Natural killer cell (primary cell): Measurements from ENCODE around the gene ZNF263. TPM values are rescaled to one million over a fixed set of nuclear protein-coding genes. Genes with fewer than 3 reads are reported as not detected.

Experiments used
- ATAC-seq, 3 donors: fragments of 150-1000 bp in 2 of 3; fragments of 200-7000 bp in 1 of 3; cut with Tn5 transposase; 1 replicate in 1 of 3; 2 replicates in 2 of 3; pipeline ENCODE4 v1.10.0; 2021; ENCODE audit warnings: mild to moderate bottlenecking in 2 of 3, moderate library complexity in 2 of 3
- DNase-seq, 2 donors: peaks; one replicate each; pipeline versions ENCODE4 v3.0.0 to v3.0.0-alpha.2; 2013 to 2021; ENCODE audit warnings: mixed read lengths in 1 of 2
- H3K27ac ChIP-seq: one replicate; pipeline ENCODE4 v1.5.1; 2013; ENCODE audit warnings: mild to moderate bottlenecking, low read length
- H3K27me3 ChIP-seq: one replicate; pipeline ENCODE4 v1.6.1; 2013; ENCODE audit warnings: low read length; ENCODE audit not compliant: control insufficient read depth, insufficient read depth
- H3K36me3 ChIP-seq: one replicate; pipeline ENCODE4 v1.6.1; 2013; ENCODE audit warnings: low read length; ENCODE audit not compliant: control insufficient read depth, insufficient read depth
- H3K4me1 ChIP-seq: one replicate; pipeline ENCODE4 v1.6.1; 2013; ENCODE audit warnings: low read length; ENCODE audit not compliant: control insufficient read depth, insufficient read depth
- H3K4me3 ChIP-seq: one replicate; pipeline ENCODE4 v1.5.1; 2013; ENCODE audit warnings: low read length
- H3K9me3 ChIP-seq: one replicate; pipeline ENCODE4 v1.6.1; 2013; ENCODE audit warnings: low read length; ENCODE audit not compliant: control insufficient read depth, insufficient read depth
- H3K27ac Mint-ChIP-seq, 2 donors: one replicate each; pipeline ENCODE4 v1.8.0; 2022; ENCODE audit warnings: mild to moderate bottlenecking in 2 of 2, mixed read lengths in 2 of 2, moderate library complexity in 1 of 2
- H3K27me3 Mint-ChIP-seq, 2 donors: one replicate each; pipeline ENCODE4 v1.8.0; 2022; ENCODE audit warnings: low read depth in 2 of 2, mixed read lengths in 2 of 2
- H3K36me3 Mint-ChIP-seq: one replicate; pipeline ENCODE4 v1.8.0; 2022; ENCODE audit warnings: mixed read lengths
- H3K4me1 Mint-ChIP-seq, 2 donors: one replicate each; pipeline ENCODE4 v1.8.0; 2022; ENCODE audit warnings: mixed read lengths in 2 of 2
- H3K4me3 Mint-ChIP-seq: one replicate; pipeline ENCODE4 v1.8.0; 2022; ENCODE audit warnings: mild to moderate bottlenecking, moderate library complexity, mixed read lengths
- H3K9me3 Mint-ChIP-seq, 2 donors: one replicate each; pipeline ENCODE4 v1.8.0; 2022; ENCODE audit warnings: mixed read lengths in 2 of 2
- WGBS: methylation state at CpG from one replicate; pipeline ENCODE4 v1.1.7; 2013; ENCODE audit warnings: missing lambda C conversion rate; ENCODE audit not compliant: insufficient coverage; 5-methylcytosine and 5-hydroxymethylcytosine counted together
- intact Hi-C: fragments of 100-400 bp; cut with micrococcal nuclease; formaldehyde crosslinking; loops from one replicate; pipeline ENCODE4 v1.14.2; 2022
- total RNA-seq, 4 donors: library from RNA; stranded (reverse); fragments of 120-200 nt in 1 of 4; gene quantifications; one replicate each; pipeline versions ENCODE4 v1.2.3 to v1.2.4, GENCODE V29; 2013 to 2022
- TF ChIP-seq, protein P1 (sequence below): fragments of 200-600 bp; IDR thresholded peaks from one replicate; pipeline ENCODE4 v1.8.0; 2022; ENCODE audit warnings: antibody characterized with exemption

The ZNF263 gene
- total RNA-seq, 3 donors from 2014 or later (not counting 1 experiment from before 2014, with no cell fraction given) = 25.7 to 38.8 (median 28.1) TPM

GRCh38 chr16:3305109-3306068, 22.1 kb downstream of the ZNF263 start, which contains the start of the genes TIGD7 and ZNF75A:
Gene TIGD7, minus strand, starts transcription at chr16:3305430. Its CDS starts 4,816 bp downstream, at chr16:3300614.
Gene ZNF75A, plus strand, starts transcription at chr16:3305497. Its CDS starts 2,932 bp downstream, at chr16:3308429.
- Mint-ChIP-seq H3K27ac (peak within 1 kb of the TSS; percentile 81 to 84), H3K27me3 (no peaks in the 10 kb centered on the region), H3K4me3 (peak within 1 kb of the TSS; percentile 76), H3K9me3 (peaks cover 5 to 17% of the 10 kb centered on the region in 2 donors), H3K4me1 (peaks cover 11 to 21% of the 10 kb centered on the region in 2 donors), H3K36me3 (peaks cover 27% of the 10 kb centered on the region)
- H3K4me1 ChIP-seq = peaks cover 20% of the 10 kb centered on the region
- peak within 1 kb of the TSS; percentile 74 for H3K4me3 ChIP-seq
- intact Hi-C loops = loop anchor here (1.0 to 10.0 kb wide), 2 partner anchors 22 to 59 kb away; partner anchors contain the start of gene ZNF263
- H3K9me3 ChIP-seq = peaks cover 39% of the 10 kb centered on the region
- no peaks in the 10 kb centered on the region for H3K27me3 ChIP-seq
- peaks cover 11% of the 10 kb centered on the region for H3K36me3 ChIP-seq
- H3K27ac ChIP-seq = peak within 1 kb of the TSS; percentile 89
- TF ChIP-seq, protein P1, sequence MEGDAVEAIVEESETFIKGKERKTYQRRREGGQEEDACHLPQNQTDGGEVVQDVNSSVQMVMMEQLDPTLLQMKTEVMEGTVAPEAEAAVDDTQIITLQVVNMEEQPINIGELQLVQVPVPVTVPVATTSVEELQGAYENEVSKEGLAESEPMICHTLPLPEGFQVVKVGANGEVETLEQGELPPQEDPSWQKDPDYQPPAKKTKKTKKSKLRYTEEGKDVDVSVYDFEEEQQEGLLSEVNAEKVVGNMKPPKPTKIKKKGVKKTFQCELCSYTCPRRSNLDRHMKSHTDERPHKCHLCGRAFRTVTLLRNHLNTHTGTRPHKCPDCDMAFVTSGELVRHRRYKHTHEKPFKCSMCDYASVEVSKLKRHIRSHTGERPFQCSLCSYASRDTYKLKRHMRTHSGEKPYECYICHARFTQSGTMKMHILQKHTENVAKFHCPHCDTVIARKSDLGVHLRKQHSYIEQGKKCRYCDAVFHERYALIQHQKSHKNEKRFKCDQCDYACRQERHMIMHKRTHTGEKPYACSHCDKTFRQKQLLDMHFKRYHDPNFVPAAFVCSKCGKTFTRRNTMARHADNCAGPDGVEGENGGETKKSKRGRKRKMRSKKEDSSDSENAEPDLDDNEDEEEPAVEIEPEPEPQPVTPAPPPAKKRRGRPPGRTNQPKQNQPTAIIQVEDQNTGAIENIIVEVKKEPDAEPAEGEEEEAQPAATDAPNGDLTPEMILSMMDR = no peak
- peak; percentile 92 to 98 (median 93) for ATAC-seq
- 2% methylated on average over 103 of the region's 103 CpGs for WGBS
- peak; percentile 80 to 93 for DNase-seq

DNA sequence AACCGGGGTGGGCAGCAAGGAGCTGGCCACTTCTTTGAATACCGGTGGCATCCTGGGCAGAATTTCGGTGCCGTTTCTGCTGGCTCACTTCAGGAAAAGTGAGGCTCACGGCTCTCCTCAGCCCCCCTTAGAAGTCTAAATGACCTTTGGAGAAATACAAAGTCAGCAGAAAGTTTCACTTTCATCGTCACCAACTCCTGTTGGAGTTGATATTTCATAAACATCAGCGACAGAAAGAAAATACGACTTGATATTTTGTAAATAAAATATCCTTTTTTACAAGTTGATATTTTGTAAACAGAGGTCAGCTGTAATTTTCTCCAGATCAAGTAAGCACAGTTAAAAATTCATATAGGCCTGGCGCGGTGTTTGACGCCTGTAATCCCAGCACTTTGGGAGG, 22.8 kb downstream of the ZNF263 start:
- DNase-seq = no peak
- no peaks in the 10 kb centered on the region for H3K27me3 Mint-ChIP-seq
- H3K36me3 Mint-ChIP-seq = peaks cover 21% of the 10 kb centered on the region
- TF ChIP-seq, protein P1 = no peak
- WGBS = 56% methylated on average over 10 of the region's 11 CpGs
- H3K9me3 ChIP-seq = peaks cover 40% of the 10 kb centered on the region
- H3K4me1 ChIP-seq = peaks cover 20% of the 10 kb centered on the region
- peak overlapping the region; percentile 81 to 84 for H3K27ac Mint-ChIP-seq
- peak overlapping the region; percentile 74 for H3K4me3 ChIP-seq
- intact Hi-C loops = loop anchor here (10.0 kb wide), 1 partner anchor 59 kb away; no protein-coding TSS in a partner anchor
- peaks cover 11% of the 10 kb centered on the region for H3K36me3 ChIP-seq
- no peaks in the 10 kb centered on the region for H3K27me3 ChIP-seq
- peak overlapping the region; percentile 76 for H3K4me3 Mint-ChIP-seq
- H3K27ac ChIP-seq = peak overlapping the region; percentile 89
- peaks cover 11 to 21% of the 10 kb centered on the region in 2 donors for H3K4me1 Mint-ChIP-seq
- no peak for ATAC-seq
- peaks cover 7 to 16% of the 10 kb centered on the region in 2 donors for H3K9me3 Mint-ChIP-seq

- H3K9me3 Mint-ChIP-seq = peaks cover 17 to 25% of the 10 kb centered on the region in 2 donors
- H3K36me3 Mint-ChIP-seq = peaks cover 65% of the 10 kb centered on the region
- TF ChIP-seq, protein P1 = no peak
- no peaks in the 10 kb centered on the region for H3K27me3 Mint-ChIP-seq
- WGBS = 99% methylated on average over 3 of the region's 4 CpGs
- no peak overlapping the region for H3K27ac Mint-ChIP-seq
- peaks cover 7% of the 10 kb centered on the region for H3K4me1 ChIP-seq
- no peak overlapping the region for H3K27ac ChIP-seq
- intact Hi-C loops = no loop called here
- no peaks in the 10 kb centered on the region for H3K27me3 ChIP-seq
- H3K36me3 ChIP-seq = peaks cover 26% of the 10 kb centered on the region
- ATAC-seq = no peak
- H3K4me3 Mint-ChIP-seq = no peak overlapping the region
- peaks cover 74% of the 10 kb centered on the region for H3K9me3 ChIP-seq
- no peak overlapping the region for H3K4me3 ChIP-seq
- DNase-seq = no peak
- peaks cover 7 to 11% of the 10 kb centered on the region in 2 donors for H3K4me1 Mint-ChIP-seq
These were observed 28.2 kb downstream of the ZNF263 start for GRCh38 chr16:3311496-3311895.
